A673 (cell line): ENCODE data around the gene C18orf54.

Experiments
- EZH2 ChIP-seq: fragments of 200-600 bp; sonication (generic); IDR thresholded peaks from 2 replicates; pipeline ENCODE4 v1.6.1; 2017; ENCODE audit warnings: borderline replicate concordance, low read depth, mild to moderate bottlenecking, mixed read lengths, antibody characterized with exemption, low read length; ENCODE audit not compliant: poor library complexity, severe bottlenecking
- TF ChIP-seq, protein P1 (sequence below): fragments of 300-800, 200-600 bp; sonication (generic); conservative IDR thresholded peaks from 2 replicates; pipeline ENCODE4 v1.5.1; 2017; ENCODE audit warnings: low read depth, mild to moderate bottlenecking, antibody characterized with exemption, low read length, moderate library complexity, mixed read lengths

DNA sequence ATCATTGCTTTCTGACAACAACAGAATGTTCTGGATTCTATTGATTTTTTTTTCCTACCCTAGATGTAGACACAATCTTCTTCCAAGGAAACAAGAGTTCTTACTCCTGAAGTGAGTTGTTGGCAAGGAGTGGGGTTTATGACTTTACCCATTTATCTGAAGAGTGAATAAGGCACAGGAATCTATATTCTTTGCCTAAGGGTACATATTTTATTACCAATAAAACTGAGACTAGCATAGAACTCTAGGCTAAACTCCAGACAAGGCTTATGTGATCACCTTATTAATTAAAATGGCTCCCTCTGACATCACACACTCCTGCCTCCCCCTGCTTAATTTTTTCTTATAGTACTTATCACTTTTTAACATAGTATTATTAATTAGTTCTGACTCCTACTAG, 47.6 kb downstream of the C18orf54 start:
- TF ChIP-seq, protein P1, sequence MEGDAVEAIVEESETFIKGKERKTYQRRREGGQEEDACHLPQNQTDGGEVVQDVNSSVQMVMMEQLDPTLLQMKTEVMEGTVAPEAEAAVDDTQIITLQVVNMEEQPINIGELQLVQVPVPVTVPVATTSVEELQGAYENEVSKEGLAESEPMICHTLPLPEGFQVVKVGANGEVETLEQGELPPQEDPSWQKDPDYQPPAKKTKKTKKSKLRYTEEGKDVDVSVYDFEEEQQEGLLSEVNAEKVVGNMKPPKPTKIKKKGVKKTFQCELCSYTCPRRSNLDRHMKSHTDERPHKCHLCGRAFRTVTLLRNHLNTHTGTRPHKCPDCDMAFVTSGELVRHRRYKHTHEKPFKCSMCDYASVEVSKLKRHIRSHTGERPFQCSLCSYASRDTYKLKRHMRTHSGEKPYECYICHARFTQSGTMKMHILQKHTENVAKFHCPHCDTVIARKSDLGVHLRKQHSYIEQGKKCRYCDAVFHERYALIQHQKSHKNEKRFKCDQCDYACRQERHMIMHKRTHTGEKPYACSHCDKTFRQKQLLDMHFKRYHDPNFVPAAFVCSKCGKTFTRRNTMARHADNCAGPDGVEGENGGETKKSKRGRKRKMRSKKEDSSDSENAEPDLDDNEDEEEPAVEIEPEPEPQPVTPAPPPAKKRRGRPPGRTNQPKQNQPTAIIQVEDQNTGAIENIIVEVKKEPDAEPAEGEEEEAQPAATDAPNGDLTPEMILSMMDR: no peak
- no peak for TF ChIP-seq EZH2
